ENCODE data around the gene UVRAG. TPM values are rescaled to one million over a fixed set of nuclear protein-coding genes. Genes with fewer than 3 reads are reported as not detected.

UVRAG gene
- total and polyA plus RNA-seq, 2 of the 13 experiments (the other 11 are each of a cell fraction or from before 2014, with no cell fraction given): 9.7 to 17.3 TPM

DNA sequence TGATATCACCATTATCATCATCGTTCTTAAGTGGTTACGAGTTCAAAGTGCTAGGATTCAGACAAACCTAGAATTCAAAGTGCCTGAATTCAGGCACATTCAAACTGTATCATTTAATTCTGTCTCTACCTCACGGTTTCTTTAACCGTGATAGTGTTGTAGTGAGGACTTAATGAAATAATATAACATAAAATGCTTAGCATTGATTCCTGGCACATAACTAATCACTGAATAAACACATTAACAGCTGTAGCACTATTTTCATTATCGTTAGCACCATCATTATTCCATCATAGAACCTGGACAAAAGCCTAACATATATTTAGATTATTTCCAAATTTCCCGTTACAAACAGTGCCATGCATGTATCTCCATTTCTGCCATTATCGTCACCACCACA is 289.3 kb downstream of the UVRAG start:
- peaks cover 16% of the 10 kb centered on the region for H3K4me1 ChIP-seq (ENCODE audit: insufficient read depth, low read length)
- no peak for TF ChIP-seq ZNF546 (CRISPR knock-in tag; conservative IDR thresholded peaks at IDR 0.05)
- no peak for TF ChIP-seq HNRNPLL (IDR thresholded peaks at IDR 0.05; ENCODE audit: low read depth, low read length, poor library complexity, severe bottlenecking)
- no peak for TF ChIP-seq ZFP62 (CRISPR knock-in tag; IDR thresholded peaks at IDR 0.05)
- TF ChIP-seq ZNF83 (CRISPR knock-in tag; IDR thresholded peaks at IDR 0.05; ENCODE audit: borderline replicate concordance): no peak
- no peak for TF ChIP-seq ZNF670 (CRISPR knock-in tag; IDR thresholded peaks at IDR 0.05; ENCODE audit: borderline replicate concordance)
- no peak for TF ChIP-seq ZBTB7B (CRISPR knock-in tag; IDR thresholded peaks at IDR 0.05)
- no peak for TF ChIP-seq ZFAT (CRISPR knock-in tag; conservative IDR thresholded peaks at IDR 0.05)
- no peak for TF ChIP-seq MATR3 (CRISPR knock-in tag; IDR thresholded peaks at IDR 0.05)
- TF ChIP-seq, protein P1, sequence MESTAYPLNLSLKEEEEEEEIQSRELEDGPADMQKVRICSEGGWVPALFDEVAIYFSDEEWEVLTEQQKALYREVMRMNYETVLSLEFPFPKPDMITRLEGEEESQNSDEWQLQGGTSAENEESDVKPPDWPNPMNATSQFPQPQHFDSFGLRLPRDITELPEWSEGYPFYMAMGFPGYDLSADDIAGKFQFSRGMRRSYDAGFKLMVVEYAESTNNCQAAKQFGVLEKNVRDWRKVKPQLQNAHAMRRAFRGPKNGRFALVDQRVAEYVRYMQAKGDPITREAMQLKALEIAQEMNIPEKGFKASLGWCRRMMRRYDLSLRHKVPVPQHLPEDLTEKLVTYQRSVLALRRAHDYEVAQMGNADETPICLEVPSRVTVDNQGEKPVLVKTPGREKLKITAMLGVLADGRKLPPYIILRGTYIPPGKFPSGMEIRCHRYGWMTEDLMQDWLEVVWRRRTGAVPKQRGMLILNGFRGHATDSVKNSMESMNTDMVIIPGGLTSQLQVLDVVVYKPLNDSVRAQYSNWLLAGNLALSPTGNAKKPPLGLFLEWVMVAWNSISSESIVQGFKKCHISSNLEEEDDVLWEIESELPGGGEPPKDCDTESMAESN (CRISPR knock-in tag; conservative IDR thresholded peaks at IDR 0.05): no peak
- TF ChIP-seq, protein P2, sequence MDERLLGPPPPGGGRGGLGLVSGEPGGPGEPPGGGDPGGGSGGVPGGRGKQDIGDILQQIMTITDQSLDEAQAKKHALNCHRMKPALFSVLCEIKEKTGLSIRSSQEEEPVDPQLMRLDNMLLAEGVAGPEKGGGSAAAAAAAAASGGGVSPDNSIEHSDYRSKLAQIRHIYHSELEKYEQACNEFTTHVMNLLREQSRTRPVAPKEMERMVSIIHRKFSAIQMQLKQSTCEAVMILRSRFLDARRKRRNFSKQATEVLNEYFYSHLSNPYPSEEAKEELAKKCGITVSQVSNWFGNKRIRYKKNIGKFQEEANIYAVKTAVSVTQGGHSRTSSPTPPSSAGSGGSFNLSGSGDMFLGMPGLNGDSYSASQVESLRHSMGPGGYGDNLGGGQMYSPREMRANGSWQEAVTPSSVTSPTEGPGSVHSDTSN (CRISPR knock-in tag; IDR thresholded peaks at IDR 0.05): no peak
- no peak for TF ChIP-seq ZKSCAN1 (IDR thresholded peaks at IDR 0.05; ENCODE audit: low read length)
- no peak for TF ChIP-seq ZSCAN20 (CRISPR knock-in tag; IDR thresholded peaks at IDR 0.05; ENCODE audit: borderline replicate concordance)
- no peak for TF ChIP-seq ETV6 (CRISPR knock-in tag; conservative IDR thresholded peaks at IDR 0.05)
- TF ChIP-seq ZNF775 (CRISPR knock-in tag; IDR thresholded peaks at IDR 0.05; ENCODE audit: borderline replicate concordance): no peak
- ChIA-PET POLR2A (no interaction called here), CTCF (ENCODE audit: low intra/inter-chr PET ratio, low total read pairs) (no interaction called here)
- no peak overlapping the region for H3K4me2 ChIP-seq (ENCODE audit: low read depth, low read length)
- no peak overlapping the region for H2AFZ ChIP-seq (ENCODE audit: low read length)
- no peaks in the 10 kb centered on the region; a peak in 1 of 5 replicates for H3K36me3 ChIP-seq (replicated peaks in 1 of 2; ENCODE audit: control insufficient read depth in 1 of 2, insufficient read depth in 2 of 2, low read length in 2 of 2)
- no peaks in the 10 kb centered on the region for H3K79me2 ChIP-seq (ENCODE audit: insufficient read depth, low read length)
- no peak overlapping the region for H3K4me3 ChIP-seq (replicated peaks in 1 of 3; ENCODE audit: insufficient read depth in 1 of 3, low read depth in 2 of 3, low read length in 3 of 3)
- BruUV-seq (replicated peaks): no TSS peak
- DNase-seq (ENCODE audit: low spot score) (no peak), ATAC-seq (no peak), FAIRE-seq (no peak)
- H3K9me3 ChIP-seq (ENCODE audit: low read length): no peaks in the 10 kb centered on the region
- peaks cover 3% of the 10 kb centered on the region; the same call in 1 of the 2 replicates for H4K20me1 ChIP-seq (ENCODE audit: insufficient read depth, low read length)
- H3K27me3 ChIP-seq (ENCODE audit: control insufficient read depth in 1 of 2, insufficient read depth in 2 of 2, low read length in 2 of 2): no peaks in the 10 kb centered on the region
- WGBS (ENCODE audit: low lambda C conversion rate): 98% methylated on average over 7 of the region's 7 CpGs
- in situ Hi-C loops (cut with HindIII; ENCODE audit: extremely low pct_ligation_motif_present, low pct_unique_long_range_greater_than_20kb) (no loop called here), intact Hi-C loops (cut with micrococcal nuclease; ENCODE audit: unreplicated experiment) (no loop called here)
- H3K9ac ChIP-seq (ENCODE audit: insufficient read depth, low read depth, low read length): no peak overlapping the region
- no peak overlapping the region for H3K27ac ChIP-seq (ENCODE audit: extremely low read length, insufficient read depth, low read length)

Data from HepG2 (cell line).